HFFc6 (cell line): ENCODE data around the gene MTLN. TPM values are rescaled to one million over a fixed set of nuclear protein-coding genes. Genes with fewer than 3 reads are reported as not detected.
A peak's percentile ranks its signal among the peaks of the same experiment; 100 is the strongest.
"Not testable (repeated sequence)": the region's sequence is repeated elsewhere in the genome, so short reads cannot be mapped to it uniquely, and the experiment has no call there.

Experiments
- DNase-seq: peaks from one replicate; pipeline ENCODE4 v3.0.0-alpha.2; 2018
- H3K27ac Mint-ChIP-seq: 2 replicates; pipeline ENCODE4 v1.8.0; 2020; ENCODE audit warnings: mild to moderate bottlenecking, mixed read lengths
- H3K27me3 Mint-ChIP-seq: 2 replicates; pipeline ENCODE4 v1.8.0; 2021; ENCODE audit warnings: mild to moderate bottlenecking, moderate library complexity, mixed read lengths; ENCODE audit not compliant: insufficient read depth
- H3K36me3 Mint-ChIP-seq: 2 replicates; pipeline ENCODE4 v1.8.0; 2021; ENCODE audit warnings: low read depth, mixed read lengths
- H3K4me1 Mint-ChIP-seq: 2 replicates; pipeline ENCODE4 v1.8.0; 2020; ENCODE audit warnings: low read depth, mixed read lengths
- H3K4me3 Mint-ChIP-seq: 2 replicates; pipeline ENCODE4 v1.8.0; 2020; ENCODE audit warnings: mild to moderate bottlenecking, moderate library complexity, mixed read lengths
- H3K9me3 Mint-ChIP-seq: 2 replicates; pipeline ENCODE4 v1.8.0; 2020; ENCODE audit warnings: mild to moderate bottlenecking, mixed read lengths
- CTCF ChIP-seq: fragments of 200-600 bp; sonication (generic); IDR thresholded peaks from 2 replicates; pipeline ENCODE4 v1.5.0; 2021; ENCODE audit warnings: antibody characterized with exemption, mild to moderate bottlenecking
- total RNA-seq, 6 experiments: library from RNA; stranded (reverse); fragmentation: NEBNext Ultra II Directional; extraction: Animal tissue kit (Norgen Biotek cat#: 25700); gene quantifications; 2 replicates in 1 of 6; 3 replicates in 5 of 6; pipeline ENCODE4 v1.2.3, GENCODE V29; 2021

The MTLN gene
- total RNA-seq, 6 experiments from 2014 or later, result 82.5 to 99.2 (median 89.9) TPM

- H3K27ac Mint-ChIP-seq, result no peak overlapping the region
- H3K36me3 Mint-ChIP-seq, result no peaks in the 10 kb centered on the region
- peaks cover 19% of the 10 kb centered on the region for H3K27me3 Mint-ChIP-seq
- no peak for TF ChIP-seq CTCF
- H3K4me3 Mint-ChIP-seq, result no peak overlapping the region
- DNase-seq, result no peak
- H3K9me3 Mint-ChIP-seq, result no peaks in the 10 kb centered on the region
- peaks cover 17% of the 10 kb centered on the region for H3K4me1 Mint-ChIP-seq
These were observed 9.6 kb upstream of the MTLN start for GRCh38 chr2:110221938-110222337.

GRCh38 chr2:110220190-110220564, 7.8 kb upstream of the MTLN start:
- TF ChIP-seq CTCF, result no peak
- Mint-ChIP-seq H3K27me3 (peaks cover 29% of the 10 kb centered on the region), H3K4me1 (peaks cover 17% of the 10 kb centered on the region), H3K9me3 (no peaks in the 10 kb centered on the region), H3K27ac (no peak overlapping the region), H3K4me3 (no peak overlapping the region), H3K36me3 (no peaks in the 10 kb centered on the region)
- no peak for DNase-seq

- H3K9me3 Mint-ChIP-seq, result no peaks in the 10 kb centered on the region
- peaks cover 34% of the 10 kb centered on the region for H3K27me3 Mint-ChIP-seq
- DNase-seq, result peak; percentile 42
- no peak overlapping the region; the same call in 1 of the 2 replicates for H3K4me3 Mint-ChIP-seq
- no peak for TF ChIP-seq CTCF
- H3K27ac Mint-ChIP-seq, result peak overlapping the region; percentile 57
- H3K4me1 Mint-ChIP-seq, result peaks cover 17% of the 10 kb centered on the region
- H3K36me3 Mint-ChIP-seq, result no peaks in the 10 kb centered on the region
These were observed 7.3 kb upstream of the MTLN start for GRCh38 chr2:110219496-110220189.

- not testable (repeated sequence) for H3K9me3 Mint-ChIP-seq, H3K36me3 Mint-ChIP-seq, H3K27ac Mint-ChIP-seq, H3K4me3 Mint-ChIP-seq, DNase-seq
- Mint-ChIP-seq H3K4me1 (peaks cover 17% of the 10 kb centered on the region), H3K27me3 (peaks cover 36% of the 10 kb centered on the region)
These were observed 6.5 kb upstream of the MTLN start for GRCh38 chr2:110218889-110219288.

- Mint-ChIP-seq H3K27me3 (peaks cover 34% of the 10 kb centered on the region), H3K27ac (no peak overlapping the region), H3K9me3 (no peaks in the 10 kb centered on the region; the same call in 1 of the 2 replicates), H3K36me3 (peaks cover under 1% of the 10 kb centered on the region; the same call in 1 of the 2 replicates), H3K4me1 (peaks cover 18% of the 10 kb centered on the region), H3K4me3 (no peak overlapping the region)
- DNase-seq, result no peak
- no peak for TF ChIP-seq CTCF
These were observed 4.5 kb upstream of the MTLN start for GRCh38 chr2:110216803-110217202.

GRCh38 chr2:110216199-110216598, 3.9 kb upstream of the MTLN start:
- no peak for DNase-seq
- no peak for TF ChIP-seq CTCF
- Mint-ChIP-seq H3K27me3 (peaks cover 34% of the 10 kb centered on the region), H3K9me3 (no peaks in the 10 kb centered on the region; the same call in 1 of the 2 replicates), H3K4me3 (no peak overlapping the region), H3K27ac (no peak overlapping the region), H3K4me1 (peaks cover 24% of the 10 kb centered on the region), H3K36me3 (peaks cover 6% of the 10 kb centered on the region; the same call in 1 of the 2 replicates)
